ENCODE measurements around the gene RSPH1.

RSPH1 gene
- total RNA-seq = 0 to 0.19 (median 0.18) reads per million in 3 experiments

GRCh38 chr21:42496120-42496838 is at the start of gene RSPH1:
Gene RSPH1 (minus strand): TSS chr21:42496224. CDS start chr21:42496186, 38 bp downstream.
- DNase-seq = peak; percentile 99

- DNase-seq = no peak
Measured at GRCh38 chr21:42545745-42546144, 49.7 kb upstream of the RSPH1 start.

GRCh38 chr21:42545317-42545716 is 49.3 kb upstream of the RSPH1 start:
- no peak for DNase-seq

GRCh38 chr21:42544544-42544943 is 48.5 kb upstream of the RSPH1 start:
- DNase-seq = no peak

GRCh38 chr21:42543106-42543847 is 47.3 kb upstream of the RSPH1 start:
- DNase-seq = no peak

- DNase-seq = no peak
Measured at GRCh38 chr21:42542596-42542995, 46.6 kb upstream of the RSPH1 start.

GRCh38 chr21:42542196-42542595 is 46.2 kb upstream of the RSPH1 start:
- DNase-seq = no peak

GRCh38 chr21:42541618-42542017 is 45.6 kb upstream of the RSPH1 start:
- DNase-seq = no peak

- no peak for DNase-seq
Measured at GRCh38 chr21:42541174-42541573, 45.1 kb upstream of the RSPH1 start.

GRCh38 chr21:42540396-42540795 is 44.4 kb upstream of the RSPH1 start:
- no peak for DNase-seq

- DNase-seq = no peak
Measured at GRCh38 chr21:42539931-42540343, 43.9 kb upstream of the RSPH1 start.

GRCh38 chr21:42539342-42539741 is 43.3 kb upstream of the RSPH1 start:
- DNase-seq = no peak

- no peak for DNase-seq
Measured at GRCh38 chr21:42538479-42539275, 42.7 kb upstream of the RSPH1 start.

- DNase-seq = no peak
Measured at GRCh38 chr21:42537106-42537742, 41.2 kb upstream of the RSPH1 start.

GRCh38 chr21:42536601-42537000 is 40.6 kb upstream of the RSPH1 start:
- no peak for DNase-seq

GRCh38 chr21:42535602-42536171 is 39.7 kb upstream of the RSPH1 start:
- no peak for DNase-seq

GRCh38 chr21:42534421-42535378 is 38.7 kb upstream of the RSPH1 start:
- DNase-seq = no peak

GRCh38 chr21:42533963-42534355 is 37.9 kb upstream of the RSPH1 start:
- no peak for DNase-seq

GRCh38 chr21:42533306-42533962 is 37.4 kb upstream of the RSPH1 start:
- DNase-seq = no peak

GRCh38 chr21:42532466-42533181 is 36.6 kb upstream of the RSPH1 start:
- no peak for DNase-seq

Measured in central memory CD4-positive, alpha-beta T cell (primary cell).